Activated T-cell treated with anti-CD3 and anti-CD28 coated beads, Interleukin-2, amount 50 U/mL, for 4 hours (primary cell): ENCODE results near the gene ST7. TPM values are rescaled to one million over a fixed set of nuclear protein-coding genes. Genes with fewer than 3 reads are reported as not detected.

Experiments
- ATAC-seq, 2 donors: fragments of 200-7000 bp; cut with Tn5 transposase; one replicate each; pipeline ENCODE4 v1.10.0; 2021
- DNase-seq: peaks from one replicate; pipeline ENCODE4 v3.0.0-alpha.2; 2020
- H3K27me3 Mint-ChIP-seq: one replicate; pipeline ENCODE4 v1.8.0; 2021; ENCODE audit warnings: low read depth, mixed read lengths
- H3K36me3 Mint-ChIP-seq: one replicate; pipeline ENCODE4 v1.8.0; 2022; ENCODE audit warnings: mixed read lengths; ENCODE audit not compliant: insufficient read depth
- H3K4me1 Mint-ChIP-seq: one replicate; pipeline ENCODE4 v1.8.0; 2021; ENCODE audit warnings: low read depth, mixed read lengths
- H3K4me3 Mint-ChIP-seq: one replicate; pipeline ENCODE4 v1.8.0; 2021; ENCODE audit warnings: mild to moderate bottlenecking, moderate library complexity, mixed read lengths
- H3K9me3 Mint-ChIP-seq: one replicate; pipeline ENCODE4 v1.8.0; 2021; ENCODE audit warnings: mixed read lengths
- total RNA-seq, 3 donors: library from RNA; stranded (reverse); gene quantifications; one replicate each; pipeline ENCODE4 v1.2.1, GENCODE V29; 2021

Gene ST7
- total RNA-seq, 3 donors from 2014 or later = 7.7 to 10.5 (median 10.0) TPM

- Mint-ChIP-seq H3K4me3 (no peak overlapping the region), H3K4me1 (no peaks in the 10 kb centered on the region), H3K9me3 (no peaks in the 10 kb centered on the region), H3K36me3 (no peaks in the 10 kb centered on the region), H3K27me3 (peaks cover 3% of the 10 kb centered on the region)
- ATAC-seq (no peak), DNase-seq (no peak)
Measured at GRCh38 chr7:117259615-117260014, 306.3 kb downstream of the ST7 start.

GRCh38 chr7:117262546-117262945, 309.2 kb downstream of the ST7 start:
- Mint-ChIP-seq H3K4me1 (no peaks in the 10 kb centered on the region), H3K27me3 (no peaks in the 10 kb centered on the region), H3K9me3 (no peaks in the 10 kb centered on the region), H3K36me3 (no peaks in the 10 kb centered on the region), H3K4me3 (no peak overlapping the region)
- no peak for DNase-seq
- ATAC-seq = no peak

GRCh38 chr7:117264716-117265115, 311.4 kb downstream of the ST7 start:
- no peak for DNase-seq
- Mint-ChIP-seq H3K36me3 (no peaks in the 10 kb centered on the region), H3K4me3 (no peak overlapping the region), H3K27me3 (no peaks in the 10 kb centered on the region), H3K9me3 (no peaks in the 10 kb centered on the region), H3K4me1 (no peaks in the 10 kb centered on the region)
- ATAC-seq = no peak

GRCh38 chr7:117269417-117269816, 316.1 kb downstream of the ST7 start:
- Mint-ChIP-seq H3K4me1 (no peaks in the 10 kb centered on the region), H3K27me3 (peaks cover 7% of the 10 kb centered on the region)
- peak; percentile 74 to 87 for ATAC-seq

GRCh38 chr7:117269886-117270285, 316.6 kb downstream of the ST7 start:
- Mint-ChIP-seq H3K4me1 (no peaks in the 10 kb centered on the region), H3K36me3 (no peaks in the 10 kb centered on the region), H3K9me3 (no peaks in the 10 kb centered on the region), H3K27me3 (peaks cover 8% of the 10 kb centered on the region), H3K4me3 (no peak overlapping the region)
- DNase-seq = no peak
- ATAC-seq = no peak

More at GRCh38 chr7:117269417-117269816, 316.1 kb downstream of the ST7 start:
- Mint-ChIP-seq H3K4me3 (no peak overlapping the region), H3K36me3 (no peaks in the 10 kb centered on the region), H3K9me3 (no peaks in the 10 kb centered on the region)
- no peak for DNase-seq

GRCh38 chr7:117270371-117270770, 317.1 kb downstream of the ST7 start:
- DNase-seq = no peak
- ATAC-seq = no peak
- H3K27me3 Mint-ChIP-seq = peaks cover 11% of the 10 kb centered on the region
- H3K4me3 Mint-ChIP-seq = no peak overlapping the region
- no peaks in the 10 kb centered on the region for H3K36me3 Mint-ChIP-seq
- H3K9me3 Mint-ChIP-seq = no peaks in the 10 kb centered on the region
- H3K4me1 Mint-ChIP-seq = no peaks in the 10 kb centered on the region

GRCh38 chr7:117271566-117271965, 318.3 kb downstream of the ST7 start:
- Mint-ChIP-seq H3K4me1 (no peaks in the 10 kb centered on the region), H3K36me3 (no peaks in the 10 kb centered on the region), H3K9me3 (no peaks in the 10 kb centered on the region), H3K27me3 (peaks cover 11% of the 10 kb centered on the region), H3K4me3 (no peak overlapping the region)
- DNase-seq (no peak), ATAC-seq (no peak)

- ATAC-seq (no peak), DNase-seq (no peak)
- H3K36me3 Mint-ChIP-seq = no peaks in the 10 kb centered on the region
- no peak overlapping the region for H3K4me3 Mint-ChIP-seq
- no peaks in the 10 kb centered on the region for H3K9me3 Mint-ChIP-seq
- H3K27me3 Mint-ChIP-seq = peaks cover 11% of the 10 kb centered on the region
- H3K4me1 Mint-ChIP-seq = no peaks in the 10 kb centered on the region
Measured at GRCh38 chr7:117272017-117272759, 318.9 kb downstream of the ST7 start.

- Mint-ChIP-seq H3K27me3 (peaks cover 11% of the 10 kb centered on the region), H3K36me3 (no peaks in the 10 kb centered on the region), H3K4me3 (no peak overlapping the region), H3K4me1 (no peaks in the 10 kb centered on the region), H3K9me3 (no peaks in the 10 kb centered on the region)
- ATAC-seq (no peak), DNase-seq (no peak)
Measured at GRCh38 chr7:117273325-117273724, 320.0 kb downstream of the ST7 start.

- no peak for ATAC-seq
- Mint-ChIP-seq H3K4me3 (no peak overlapping the region), H3K27me3 (peaks cover 11% of the 10 kb centered on the region), H3K9me3 (no peaks in the 10 kb centered on the region), H3K36me3 (no peaks in the 10 kb centered on the region), H3K4me1 (no peaks in the 10 kb centered on the region)
- DNase-seq = no peak
Measured at GRCh38 chr7:117273814-117274225, 320.5 kb downstream of the ST7 start.

- Mint-ChIP-seq H3K9me3 (no peaks in the 10 kb centered on the region), H3K27me3 (peaks cover 11% of the 10 kb centered on the region), H3K4me1 (no peaks in the 10 kb centered on the region), H3K4me3 (no peak overlapping the region), H3K36me3 (no peaks in the 10 kb centered on the region)
- no peak for DNase-seq
- no peak for ATAC-seq
Measured at GRCh38 chr7:117274951-117275350, 321.6 kb downstream of the ST7 start.

- no peaks in the 10 kb centered on the region for H3K9me3 Mint-ChIP-seq
- no peak overlapping the region for H3K4me3 Mint-ChIP-seq
- DNase-seq = no peak
- no peaks in the 10 kb centered on the region for H3K36me3 Mint-ChIP-seq
- ATAC-seq = no peak
- peaks cover 9% of the 10 kb centered on the region for H3K27me3 Mint-ChIP-seq
- no peaks in the 10 kb centered on the region for H3K4me1 Mint-ChIP-seq
Measured at GRCh38 chr7:117277576-117277975, 324.3 kb downstream of the ST7 start.

- Mint-ChIP-seq H3K4me1 (no peaks in the 10 kb centered on the region), H3K4me3 (no peak overlapping the region)
- no peak for ATAC-seq
Measured at GRCh38 chr7:117278040-117278439, 324.7 kb downstream of the ST7 start.

GRCh38 chr7:117279203-117279602, 325.9 kb downstream of the ST7 start:
- Mint-ChIP-seq H3K36me3 (no peaks in the 10 kb centered on the region), H3K4me3 (no peak overlapping the region), H3K27me3 (peaks cover 4% of the 10 kb centered on the region), H3K9me3 (no peaks in the 10 kb centered on the region), H3K4me1 (no peaks in the 10 kb centered on the region)
- ATAC-seq (no peak), DNase-seq (no peak)

More at GRCh38 chr7:117278040-117278439, 324.7 kb downstream of the ST7 start:
- peaks cover 4% of the 10 kb centered on the region for H3K27me3 Mint-ChIP-seq
- H3K36me3 Mint-ChIP-seq = no peaks in the 10 kb centered on the region
- H3K9me3 Mint-ChIP-seq = no peaks in the 10 kb centered on the region
- no peak for DNase-seq
